ENCODE data around the gene IFT81. TPM values are rescaled to one million over a fixed set of nuclear protein-coding genes. Genes with fewer than 3 reads are reported as not detected.

IFT81 gene
- total RNA-seq, 1 experiment from 2014 or later, result 10.5 TPM

GRCh38 chr12:110248096-110248447 lies 123.9 kb downstream of the IFT81 start:
- H3K4me1 Mint-ChIP-seq, result peaks cover 19% of the 10 kb centered on the region
- TF ChIP-seq NFYB (CRISPR knock-in tag; conservative IDR thresholded peaks at IDR 0.05; ENCODE audit: low read depth) (no peak), ZNF232 (CRISPR knock-in tag; IDR thresholded peaks at IDR 0.05) (no peak), NFATC4 (CRISPR knock-in tag; IDR thresholded peaks at IDR 0.05) (no peak), NR1H2 (CRISPR knock-in tag; IDR thresholded peaks at IDR 0.05) (no peak), ESRRA (CRISPR knock-in tag; IDR thresholded peaks at IDR 0.05; ENCODE audit: borderline replicate concordance) (no peak), ZSCAN18 (CRISPR knock-in tag; IDR thresholded peaks at IDR 0.05) (no peak), TP53 (CRISPR knock-in tag; IDR thresholded peaks at IDR 0.05) (no peak), MYBL2 (CRISPR knock-in tag; IDR thresholded peaks at IDR 0.05) (no peak), ZNF671 (CRISPR knock-in tag; IDR thresholded peaks at IDR 0.05) (no peak), NR3C1 (CRISPR knock-in tag; conservative IDR thresholded peaks at IDR 0.05; ENCODE audit: low read depth) (no peak), RELA (CRISPR knock-in tag; IDR thresholded peaks at IDR 0.05; ENCODE audit: borderline replicate concordance) (no peak), ARID4B (CRISPR knock-in tag; IDR thresholded peaks at IDR 0.05; ENCODE audit: borderline replicate concordance) (no peak), STAT6 (CRISPR knock-in tag; conservative IDR thresholded peaks at IDR 0.05; ENCODE audit: low read depth) (no peak), FOXP4 (CRISPR knock-in tag; IDR thresholded peaks at IDR 0.05) (no peak), TEAD4 (CRISPR knock-in tag; IDR thresholded peaks at IDR 0.05) (no peak), SMAD3 (CRISPR knock-in tag; IDR thresholded peaks at IDR 0.05; ENCODE audit: borderline replicate concordance) (no peak), ERG (CRISPR knock-in tag; IDR thresholded peaks at IDR 0.05) (no peak), JUN (CRISPR knock-in tag; IDR thresholded peaks at IDR 0.05) (no peak)
- ChIA-PET POLR2A (no interaction called here), CTCF (interaction anchor here (0.7 kb wide), 1 partner anchor 183 kb away, joined by 3 read pairs; no protein-coding TSS in a partner anchor)
- H3K9me3 Mint-ChIP-seq, result peaks cover 9% of the 10 kb centered on the region; the same call in 1 of the 2 replicates
- ATAC-seq (no peak), DNase-seq (ENCODE audit: low spot score) (no peak)
- H3K27ac Mint-ChIP-seq, result no peak overlapping the region
- no peaks in the 10 kb centered on the region for H3K27me3 Mint-ChIP-seq (ENCODE audit: low read depth)
- H3K4me3 Mint-ChIP-seq, result no peak overlapping the region
- no peaks in the 10 kb centered on the region for H3K36me3 Mint-ChIP-seq
